Lower lobe of right lung (tissue), 2 donors: ENCODE results near the gene RASSF5. TPM values are rescaled to one million over a fixed set of nuclear protein-coding genes. Genes with fewer than 3 reads are reported as not detected.

Source experiments
- ATAC-seq, 2 donors: fragments of 200-7000 bp; cut with Tn5 transposase; one replicate each; pipeline ENCODE4 v1.9.1; 2020 to 2022; ENCODE audit warnings: mild to moderate bottlenecking in 2 of 2, moderate library complexity in 2 of 2
- DNase-seq: peaks from one replicate; pipeline ENCODE4 v3.0.0-alpha.2; 2020
- H3K27ac ChIP-seq: fragments of 200-600 bp; one replicate; pipeline ENCODE4 v1.8.0; 2022
- H3K27me3 ChIP-seq: fragments of 200-600 bp; one replicate; pipeline ENCODE4 v1.8.0; 2022; ENCODE audit warnings: low read depth
- H3K36me3 ChIP-seq: fragments of 200-600 bp; one replicate; pipeline ENCODE4 v1.8.0; 2022; ENCODE audit warnings: mild to moderate bottlenecking
- H3K4me1 ChIP-seq: fragments of 200-600 bp; one replicate; pipeline ENCODE4 v1.8.0; 2022
- H3K4me3 ChIP-seq: fragments of 200-600 bp; one replicate; pipeline ENCODE4 v1.8.0; 2022; ENCODE audit warnings: mild to moderate bottlenecking
- H3K9me3 ChIP-seq: fragments of 200-600 bp; one replicate; pipeline ENCODE4 v1.8.0; 2022
- intact Hi-C: fragments of 100-400 bp; cut with DNase I; formaldehyde crosslinking; loops from one replicate; pipeline ENCODE4 v1.11.0; 2022
- total RNA-seq: library from RNA; stranded (reverse); fragmentation: NEBNext Ultra II Directional; extraction: Animal tissue kit (Norgen Biotek cat#: 25700); gene quantifications from one replicate; pipeline ENCODE4 v1.2.1, GENCODE V29; 2021
- TF ChIP-seq, protein P1 (sequence below): fragments of 200-600 bp; IDR thresholded peaks from one replicate; pipeline ENCODE4 v1.8.0; 2022; ENCODE audit warnings: antibody characterized with exemption, mild to moderate bottlenecking
- donor health status: DM: no; HTN: yes; CAD: no; lungs with severe emphysema.

Gene RASSF5
- total RNA-seq, 1 donor from 2014 or later = 48.2 TPM

GRCh38 chr1:206500046-206500445 is 7.3 kb upstream of the RASSF5 start:
- no peak for ATAC-seq
- DNase-seq = no peak

GRCh38 chr1:206501881-206502280 is 5.5 kb upstream of the RASSF5 start:
- DNase-seq = peak; percentile 14
- H3K4me1 ChIP-seq = peaks cover 61% of the 10 kb centered on the region
- H3K27ac ChIP-seq = peak overlapping the region; percentile 36
- intact Hi-C loops = no loop called here
- ATAC-seq = no peak
- no peak overlapping the region for H3K4me3 ChIP-seq
- H3K9me3 ChIP-seq = no peaks in the 10 kb centered on the region
- TF ChIP-seq, protein P1, sequence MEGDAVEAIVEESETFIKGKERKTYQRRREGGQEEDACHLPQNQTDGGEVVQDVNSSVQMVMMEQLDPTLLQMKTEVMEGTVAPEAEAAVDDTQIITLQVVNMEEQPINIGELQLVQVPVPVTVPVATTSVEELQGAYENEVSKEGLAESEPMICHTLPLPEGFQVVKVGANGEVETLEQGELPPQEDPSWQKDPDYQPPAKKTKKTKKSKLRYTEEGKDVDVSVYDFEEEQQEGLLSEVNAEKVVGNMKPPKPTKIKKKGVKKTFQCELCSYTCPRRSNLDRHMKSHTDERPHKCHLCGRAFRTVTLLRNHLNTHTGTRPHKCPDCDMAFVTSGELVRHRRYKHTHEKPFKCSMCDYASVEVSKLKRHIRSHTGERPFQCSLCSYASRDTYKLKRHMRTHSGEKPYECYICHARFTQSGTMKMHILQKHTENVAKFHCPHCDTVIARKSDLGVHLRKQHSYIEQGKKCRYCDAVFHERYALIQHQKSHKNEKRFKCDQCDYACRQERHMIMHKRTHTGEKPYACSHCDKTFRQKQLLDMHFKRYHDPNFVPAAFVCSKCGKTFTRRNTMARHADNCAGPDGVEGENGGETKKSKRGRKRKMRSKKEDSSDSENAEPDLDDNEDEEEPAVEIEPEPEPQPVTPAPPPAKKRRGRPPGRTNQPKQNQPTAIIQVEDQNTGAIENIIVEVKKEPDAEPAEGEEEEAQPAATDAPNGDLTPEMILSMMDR = no peak
- no peaks in the 10 kb centered on the region for H3K36me3 ChIP-seq
- H3K27me3 ChIP-seq = no peaks in the 10 kb centered on the region

More at GRCh38 chr1:206500046-206500445, 7.3 kb upstream of the RASSF5 start:
- no peaks in the 10 kb centered on the region for H3K27me3 ChIP-seq
- peaks cover 64% of the 10 kb centered on the region for H3K4me1 ChIP-seq
- H3K27ac ChIP-seq = no peak overlapping the region
- TF ChIP-seq, protein P1 = no peak
- intact Hi-C loops = no loop called here
- no peak overlapping the region for H3K4me3 ChIP-seq
- H3K36me3 ChIP-seq = no peaks in the 10 kb centered on the region
- H3K9me3 ChIP-seq = no peaks in the 10 kb centered on the region

DNA sequence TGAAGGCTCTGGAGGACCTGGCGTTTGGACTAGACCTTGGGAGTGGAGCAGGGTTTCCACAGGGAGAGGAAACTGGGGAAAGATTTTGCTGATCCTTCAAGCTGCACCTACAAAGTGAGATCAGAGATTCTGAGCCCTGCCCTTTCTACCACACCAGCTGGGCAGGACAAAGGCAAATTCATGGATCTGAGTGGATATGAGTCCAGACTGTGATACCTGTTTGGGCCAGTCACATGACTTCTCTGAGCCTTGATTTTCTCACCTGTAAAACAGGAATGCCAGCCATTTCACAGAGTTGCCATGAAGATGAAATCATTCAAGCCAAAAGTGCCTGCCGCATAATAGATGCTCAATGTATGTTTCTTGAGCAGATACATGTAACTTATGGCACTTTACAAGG is 4.9 kb upstream of the RASSF5 start:
- no peak for DNase-seq
- ATAC-seq = no peak
- TF ChIP-seq, protein P1 = no peak
- H3K27me3 ChIP-seq = no peaks in the 10 kb centered on the region
- peaks cover 59% of the 10 kb centered on the region for H3K4me1 ChIP-seq
- no peak overlapping the region for H3K27ac ChIP-seq
- intact Hi-C loops = no loop called here
- no peaks in the 10 kb centered on the region for H3K36me3 ChIP-seq
- H3K9me3 ChIP-seq = no peaks in the 10 kb centered on the region
- H3K4me3 ChIP-seq = no peak overlapping the region

- ATAC-seq = no peak
- H3K27ac ChIP-seq = no peak overlapping the region
Observed at GRCh38 chr1:206502812-206503211, 4.5 kb upstream of the RASSF5 start.

DNA sequence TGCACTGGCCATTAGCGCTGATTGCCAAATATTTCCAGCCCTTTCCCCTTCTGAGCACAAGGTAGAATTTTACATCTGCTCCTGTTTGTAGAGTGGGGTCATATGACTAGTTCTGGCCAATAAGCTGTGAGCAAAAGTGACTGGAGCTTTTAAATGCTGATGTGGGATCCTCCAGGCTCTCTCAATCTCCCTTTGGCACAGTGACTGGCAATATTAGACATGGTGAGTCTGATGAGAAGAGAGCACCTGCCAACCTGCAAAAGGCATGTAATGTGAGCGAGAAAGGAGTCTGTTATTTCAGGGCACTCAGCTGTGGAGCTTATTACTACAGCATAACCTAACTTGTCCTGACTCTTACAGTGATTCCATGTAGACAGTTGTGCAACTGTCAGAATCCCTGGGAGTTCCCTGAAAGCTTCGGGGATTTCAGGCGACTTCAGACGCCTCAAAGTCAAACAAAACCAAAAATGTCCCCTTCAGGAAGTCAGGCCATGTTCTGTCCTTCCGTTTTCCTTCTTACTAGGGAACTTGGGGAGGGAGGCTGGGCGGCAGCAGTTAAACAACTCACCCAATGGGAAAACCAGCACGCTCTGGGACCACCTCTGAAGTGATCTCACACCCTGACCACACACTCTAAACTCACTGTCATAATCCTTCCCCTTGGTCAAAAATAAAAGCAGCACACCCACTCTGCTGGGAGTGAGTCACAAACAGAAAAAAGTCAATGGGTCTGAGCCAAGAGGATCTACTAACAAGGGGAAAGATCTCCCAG is 3.6 kb upstream of the RASSF5 start:
- Histone ChIP-seq H3K9me3 (no peaks in the 10 kb centered on the region), H3K27ac (peak overlapping the region; percentile 37), H3K4me3 (no peak overlapping the region), H3K27me3 (peaks cover 4% of the 10 kb centered on the region), H3K36me3 (no peaks in the 10 kb centered on the region), H3K4me1 (peaks cover 63% of the 10 kb centered on the region)
- peak; percentile 33 to 52 for ATAC-seq
- peak; percentile 78 for DNase-seq
- TF ChIP-seq, protein P1 = no peak
- intact Hi-C loops = no loop called here

More at GRCh38 chr1:206502812-206503211, 4.5 kb upstream of the RASSF5 start:
- DNase-seq = no peak
- intact Hi-C loops = no loop called here
- no peaks in the 10 kb centered on the region for H3K27me3 ChIP-seq
- H3K4me3 ChIP-seq = no peak overlapping the region
- TF ChIP-seq, protein P1 = no peak
- H3K9me3 ChIP-seq = no peaks in the 10 kb centered on the region
- peaks cover 59% of the 10 kb centered on the region for H3K4me1 ChIP-seq
- H3K36me3 ChIP-seq = no peaks in the 10 kb centered on the region
